GM18517 (cell line): ENCODE data around the gene GRIA3.
"Not testable (repeated sequence)": the region's sequence is repeated elsewhere in the genome, so short reads cannot be mapped to it uniquely, and the experiment has no call there.

ENCODE experiments used
- ATAC-seq: cut with Tn5 transposase; IDR thresholded peaks from one replicate; pipeline ENCODE4 v1.9.1; 2021; ENCODE audit warnings: mild to moderate bottlenecking, moderate library complexity; ENCODE audit not compliant: unreplicated experiment

Gene GRIA3

GRCh38 chrX:123518791-123519190 is 334.7 kb downstream of the GRIA3 start:
- no peak for ATAC-seq

DNA sequence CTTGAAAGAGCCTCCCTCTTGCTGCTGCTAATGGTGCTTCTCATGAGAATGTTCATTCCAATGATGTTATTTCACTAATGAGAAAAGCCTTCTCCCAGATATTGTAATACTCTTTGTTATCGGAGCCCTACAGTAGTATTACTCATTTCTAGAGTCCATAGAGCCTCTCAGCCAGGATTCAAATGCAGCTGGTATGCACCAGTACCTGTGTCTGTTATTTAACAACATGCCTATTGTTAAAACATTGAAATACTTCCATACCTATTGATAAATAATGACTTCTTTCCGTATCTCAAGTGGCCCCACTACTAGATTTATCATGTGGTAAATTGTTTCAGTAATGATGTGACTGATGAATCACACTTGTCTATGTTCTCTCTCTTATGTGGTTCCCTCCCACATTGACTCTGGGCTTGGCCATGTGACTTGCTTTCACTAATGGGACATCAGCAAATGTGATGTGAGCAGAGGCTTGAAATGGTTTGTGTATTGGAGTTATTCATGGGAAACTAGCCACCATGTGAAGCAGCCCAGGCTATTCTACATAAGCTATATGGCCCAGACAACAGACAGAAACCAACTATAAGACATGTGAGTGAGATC is 341.1 kb downstream of the GRIA3 start:
- ATAC-seq: no peak

- ATAC-seq: not testable (repeated sequence)
Observed at GRCh38 chrX:123530726-123531125, 346.6 kb downstream of the GRIA3 start.
